Uterus (tissue), 4 donors: ENCODE results near the gene PDXP. TPM values are rescaled to one million over a fixed set of nuclear protein-coding genes. Genes with fewer than 3 reads are reported as not detected.
"Not testable (repeated sequence)": the region's sequence is repeated elsewhere in the genome, so short reads cannot be mapped to it uniquely, and the experiment has no call there.

Source experiments
- DNase-seq, 2 donors: peaks; one replicate each; pipeline ENCODE4 v3.0.0-alpha.2; 2019 to 2020
- H3K27ac ChIP-seq, 2 donors: fragments of 200-600 bp; sonication (generic); 1 replicate in 1 of 2; 2 replicates in 1 of 2; pipeline ENCODE4 v1.5.1; 2016 to 2018
- H3K27me3 ChIP-seq, 2 donors: fragments of 200-600 bp; sonication (generic); one replicate each; pipeline ENCODE4 v1.5.1; 2018 to 2019; ENCODE audit warnings: control low read depth in 1 of 2
- H3K36me3 ChIP-seq, 2 donors: fragments of 200-600 bp; sonication (generic); one replicate each; pipeline ENCODE4 v1.5.1; 2019; ENCODE audit warnings: control low read depth in 1 of 2
- H3K4me1 ChIP-seq, 2 donors: fragments of 200-600 bp; sonication (generic); one replicate each; pipeline ENCODE4 v1.5.1; 2018 to 2019; ENCODE audit warnings: control low read depth in 1 of 2
- H3K4me3 ChIP-seq, 2 donors: fragments of 200-600 bp; sonication (generic); 1 replicate in 1 of 2; 2 replicates in 1 of 2; pipeline ENCODE4 v1.5.1; 2018 to 2019; ENCODE audit warnings: mild to moderate bottlenecking in 1 of 2
- H3K9me3 ChIP-seq, 2 donors: fragments of 200-600 bp; sonication (generic); one replicate each; pipeline ENCODE4 v1.5.1; 2019; ENCODE audit warnings: control low read depth in 1 of 2
- POLR2A ChIP-seq, 2 donors: fragments of 450-650 bp; IDR thresholded peaks; one replicate each; pipeline ENCODE4 v1.6.1; 2016; ENCODE audit warnings: antibody characterized with exemption in 2 of 2, mild to moderate bottlenecking in 1 of 2, moderate library complexity in 1 of 2
- intact Hi-C: fragments of 100-400 bp; cut with DNase I; formaldehyde crosslinking; loops from one replicate; pipeline ENCODE4 v1.15.1; 2023; ENCODE audit warnings: low total_unique reads
- total RNA-seq, 4 donors: library from RNA; depleted of rRNA in 3 of 4; stranded (reverse); fragments of >200 nt in 3 of 4; gene quantifications; one replicate each; pipeline versions ENCODE4 v1.1.0 to v1.2.4, GENCODE V29; 2014 to 2023
- TF ChIP-seq, protein P1 (sequence below), 4 experiments: fragments of 200-600 bp in 2 of 4; fragments of 450-650 bp in 2 of 4; sonication (generic) in 2 of 4; IDR thresholded peaks; one replicate each; pipeline ENCODE4 v1.5.1; 2016 to 2019; ENCODE audit warnings: antibody characterized with exemption in 4 of 4, mild to moderate bottlenecking in 2 of 4, moderate library complexity in 1 of 4
- donor health status: DM: yes; HTN: yes; CAD: no.

PDXP gene, protein sequence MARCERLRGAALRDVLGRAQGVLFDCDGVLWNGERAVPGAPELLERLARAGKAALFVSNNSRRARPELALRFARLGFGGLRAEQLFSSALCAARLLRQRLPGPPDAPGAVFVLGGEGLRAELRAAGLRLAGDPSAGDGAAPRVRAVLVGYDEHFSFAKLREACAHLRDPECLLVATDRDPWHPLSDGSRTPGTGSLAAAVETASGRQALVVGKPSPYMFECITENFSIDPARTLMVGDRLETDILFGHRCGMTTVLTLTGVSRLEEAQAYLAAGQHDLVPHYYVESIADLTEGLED
- 10 to 100 TPM in 1 of 4 donors, 1 to 10 TPM in 2, under 1 TPM in 1; 0.88 to 10.7 (median 3.7) TPM for total RNA-seq

DNA sequence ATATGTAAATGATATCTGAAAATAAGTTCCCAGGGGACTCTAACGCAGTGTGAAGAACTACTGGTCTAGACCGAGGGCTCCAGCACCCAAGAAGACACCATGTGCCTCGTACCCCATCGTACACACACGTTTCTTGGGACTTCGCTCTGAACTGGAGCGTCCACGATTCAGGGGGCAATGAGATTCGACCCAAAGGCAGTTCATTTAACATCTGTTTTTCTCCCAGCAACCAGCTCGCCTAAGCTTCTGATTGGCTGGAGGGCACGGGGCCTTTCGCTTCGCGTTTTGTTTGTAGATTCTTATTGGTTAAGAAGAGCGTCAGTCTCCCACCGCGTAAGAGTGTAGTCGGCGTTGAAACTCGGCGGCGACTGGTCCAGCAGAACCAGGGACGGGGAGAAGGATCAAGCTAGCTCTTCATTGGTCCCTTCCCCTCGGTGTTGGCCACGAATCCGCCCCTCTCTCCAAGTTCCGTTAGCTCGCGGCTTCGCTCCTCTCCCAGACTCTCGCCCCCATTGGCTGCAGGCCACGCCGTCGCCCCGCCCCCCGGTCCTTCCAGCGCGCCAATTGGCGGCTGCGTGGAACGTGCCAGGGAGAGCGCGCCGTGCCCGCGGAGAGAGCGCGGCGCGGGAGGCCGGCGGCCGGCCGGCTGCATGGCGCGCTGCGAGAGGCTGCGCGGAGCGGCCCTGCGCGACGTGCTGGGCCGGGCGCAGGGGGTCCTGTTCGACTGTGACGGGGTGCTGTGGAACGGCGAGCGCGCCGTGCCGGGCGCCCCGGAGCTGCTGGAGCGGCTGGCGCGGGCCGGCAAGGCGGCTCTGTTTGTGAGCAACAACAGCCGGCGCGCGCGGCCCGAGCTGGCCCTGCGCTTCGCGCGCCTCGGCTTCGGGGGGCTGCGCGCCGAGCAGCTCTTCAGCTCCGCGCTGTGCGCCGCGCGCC, at the start of gene PDXP:
Gene PDXP, plus strand, starts transcription at position 591 of the 933 bp plus-strand sequence. Its CDS starts 60 bp downstream, at position 651.
- peak; percentile 100 for DNase-seq
- H3K4me1 ChIP-seq, result peaks cover 0 to 11% of the 10 kb centered on the region in 2 donors
- no peaks in the 10 kb centered on the region for H3K9me3 ChIP-seq
- intact Hi-C loops, result no loop called here
- no peaks in the 10 kb centered on the region for H3K36me3 ChIP-seq
- peak within 1 kb of the TSS; percentile 51 to 68 for H3K4me3 ChIP-seq
- no peaks in the 10 kb centered on the region for H3K27me3 ChIP-seq
- TF ChIP-seq, protein P1, sequence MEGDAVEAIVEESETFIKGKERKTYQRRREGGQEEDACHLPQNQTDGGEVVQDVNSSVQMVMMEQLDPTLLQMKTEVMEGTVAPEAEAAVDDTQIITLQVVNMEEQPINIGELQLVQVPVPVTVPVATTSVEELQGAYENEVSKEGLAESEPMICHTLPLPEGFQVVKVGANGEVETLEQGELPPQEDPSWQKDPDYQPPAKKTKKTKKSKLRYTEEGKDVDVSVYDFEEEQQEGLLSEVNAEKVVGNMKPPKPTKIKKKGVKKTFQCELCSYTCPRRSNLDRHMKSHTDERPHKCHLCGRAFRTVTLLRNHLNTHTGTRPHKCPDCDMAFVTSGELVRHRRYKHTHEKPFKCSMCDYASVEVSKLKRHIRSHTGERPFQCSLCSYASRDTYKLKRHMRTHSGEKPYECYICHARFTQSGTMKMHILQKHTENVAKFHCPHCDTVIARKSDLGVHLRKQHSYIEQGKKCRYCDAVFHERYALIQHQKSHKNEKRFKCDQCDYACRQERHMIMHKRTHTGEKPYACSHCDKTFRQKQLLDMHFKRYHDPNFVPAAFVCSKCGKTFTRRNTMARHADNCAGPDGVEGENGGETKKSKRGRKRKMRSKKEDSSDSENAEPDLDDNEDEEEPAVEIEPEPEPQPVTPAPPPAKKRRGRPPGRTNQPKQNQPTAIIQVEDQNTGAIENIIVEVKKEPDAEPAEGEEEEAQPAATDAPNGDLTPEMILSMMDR (IDR thresholded peaks at IDR 0.05), result peak in 2 of 4 experiments; percentile 13 to 22
- TF ChIP-seq POLR2A (IDR thresholded peaks at IDR 0.05), result peak; percentile 85 to 92
- peak within 1 kb of the TSS; percentile 81 for H3K27ac ChIP-seq

DNA sequence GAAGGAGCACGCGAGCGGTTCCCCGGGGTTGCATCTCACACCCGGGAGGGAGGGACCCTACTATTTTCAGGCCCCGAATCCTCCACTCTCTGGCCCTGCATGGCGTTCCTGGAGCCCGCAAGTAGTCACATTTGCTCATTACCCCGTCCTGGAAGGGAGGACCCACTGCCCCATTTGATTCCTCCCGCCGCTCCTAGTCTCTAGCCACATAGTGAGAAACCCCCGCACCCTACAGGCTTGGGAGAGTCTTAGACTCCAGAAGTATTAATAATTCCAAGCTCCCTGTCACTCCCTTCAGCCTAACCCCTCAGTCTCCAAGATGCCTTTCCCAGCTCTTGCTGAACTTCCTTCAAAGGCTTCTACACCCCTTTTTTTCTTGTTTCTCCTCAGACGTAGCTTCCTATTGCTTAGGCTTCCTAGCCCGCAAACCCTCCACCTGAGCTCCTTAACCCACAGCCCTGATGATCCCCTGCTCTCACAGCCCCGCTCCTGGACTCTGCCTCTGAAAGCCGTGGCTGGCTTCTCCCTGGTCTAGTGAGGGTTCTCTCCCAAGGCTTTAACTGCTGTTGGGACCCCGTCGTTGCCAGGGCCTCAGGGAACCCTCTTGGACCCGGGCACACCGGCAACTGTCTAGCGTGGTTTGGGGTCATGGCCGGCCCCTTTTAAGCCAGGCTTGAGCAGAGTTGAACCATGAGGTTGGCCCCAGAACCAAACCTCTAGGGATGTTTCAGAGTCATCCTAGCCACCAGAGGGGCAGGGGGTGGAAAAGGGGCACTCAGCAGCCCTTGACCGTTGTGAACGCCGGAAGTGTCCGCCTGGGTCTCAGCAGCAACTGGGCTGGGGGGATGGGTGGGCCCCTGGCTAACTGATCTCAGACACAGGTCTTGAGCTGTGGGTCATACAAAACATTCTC, 49.0 kb upstream of the PDXP start:
- Histone ChIP-seq H3K4me1 (peaks cover 7 to 14% of the 10 kb centered on the region in 2 donors), H3K9me3 (no peaks in the 10 kb centered on the region), H3K4me3 (peak overlapping the region; percentile 89 to 98), H3K36me3 (no peaks in the 10 kb centered on the region), H3K27ac (peak overlapping the region; percentile 96 to 97), H3K27me3 (no peaks in the 10 kb centered on the region)
- peak in 1 of 2 donors; percentile 31 for DNase-seq
- TF ChIP-seq, protein P1 (IDR thresholded peaks at IDR 0.05), result no peak
- intact Hi-C loops, result no loop called here

DNA sequence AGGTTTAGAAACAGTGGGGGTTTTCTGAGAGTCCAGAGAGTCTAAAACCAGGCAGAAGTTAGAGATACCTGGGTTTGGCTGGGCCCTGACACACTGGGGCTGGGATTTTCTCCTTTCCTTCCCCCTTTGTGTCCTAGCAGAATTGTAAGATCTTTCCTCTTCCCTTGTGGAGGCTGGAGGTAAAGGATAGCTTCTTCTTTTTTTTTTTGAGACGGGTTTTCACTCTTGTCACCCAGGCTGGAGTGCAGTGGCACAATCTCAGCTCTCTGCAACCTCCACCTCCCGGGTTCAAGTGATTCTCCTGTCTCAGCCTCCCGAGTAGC, 48.4 kb upstream of the PDXP start:
- Histone ChIP-seq H3K27ac (peak overlapping the region; percentile 96 to 97), H3K4me1 (peaks cover 7 to 14% of the 10 kb centered on the region in 2 donors), H3K4me3 (peak overlapping the region; percentile 89 to 98)
- DNase-seq, intact Hi-C loops, H3K27me3 ChIP-seq, H3K36me3 ChIP-seq, H3K9me3 ChIP-seq: not testable (repeated sequence)

DNA sequence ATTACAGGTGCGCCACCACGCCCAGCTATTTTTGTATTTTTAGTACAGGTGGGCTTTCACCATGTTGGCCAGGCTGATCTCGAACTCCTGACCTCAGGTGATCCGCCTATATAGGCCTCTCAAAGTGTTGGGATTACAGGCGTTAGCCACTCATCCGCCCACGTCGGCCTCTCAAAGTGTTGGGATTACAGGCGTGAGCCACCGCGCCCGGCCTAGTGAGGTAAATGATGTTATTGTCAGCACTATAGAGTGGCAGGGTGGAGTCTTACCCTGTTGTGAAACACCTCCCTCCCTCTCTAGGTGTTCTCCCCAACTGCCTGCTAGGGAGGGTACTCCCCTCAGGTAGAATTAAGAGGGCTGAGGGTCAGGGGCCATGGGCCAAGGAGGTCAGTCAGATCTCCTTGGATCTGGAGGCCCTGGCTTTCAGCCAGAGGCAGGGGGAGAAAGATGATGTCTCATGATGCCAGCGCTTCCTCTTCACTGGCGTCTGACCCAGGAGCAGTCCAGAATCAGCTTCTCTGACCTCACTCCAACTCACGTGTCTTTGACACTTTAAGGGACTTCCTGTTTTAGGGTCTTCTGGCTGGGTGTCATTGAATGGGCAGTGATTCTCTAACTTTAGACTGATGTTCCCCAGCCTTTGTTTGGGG, 47.9 kb upstream of the PDXP start:
- peak in 1 of 2 donors; percentile 33 for DNase-seq
- TF ChIP-seq, protein P1 (IDR thresholded peaks at IDR 0.05), result no peak
- TF ChIP-seq POLR2A (IDR thresholded peaks at IDR 0.05), result no peak
- intact Hi-C loops, result no loop called here
- Histone ChIP-seq H3K4me3 (no peak overlapping the region), H3K4me1 (peaks cover 7 to 14% of the 10 kb centered on the region in 2 donors), H3K36me3 (no peaks in the 10 kb centered on the region), H3K27ac (peak overlapping the region in 1 of 2 donors; percentile 97), H3K9me3 (no peaks in the 10 kb centered on the region), H3K27me3 (no peaks in the 10 kb centered on the region)

DNA sequence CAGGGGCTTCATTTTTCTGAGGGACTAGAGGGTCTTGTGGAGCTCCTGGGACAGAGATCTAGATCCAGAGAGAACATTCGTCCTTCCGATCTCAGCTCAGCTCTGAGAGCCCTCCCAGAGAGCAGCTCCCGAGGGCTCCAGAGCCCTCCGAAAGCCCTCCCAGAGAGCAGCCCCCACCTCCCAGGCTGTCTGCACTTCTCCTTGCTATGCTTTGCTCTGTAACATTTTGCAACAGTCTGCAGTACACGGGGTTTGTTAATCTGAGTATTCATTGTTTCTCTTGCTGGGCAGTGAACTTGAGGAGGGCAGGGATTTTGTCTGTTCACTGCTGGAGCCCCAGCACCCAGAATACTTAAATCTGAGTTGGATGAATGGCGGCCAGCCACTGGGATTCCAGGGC, 47.3 kb upstream of the PDXP start:
- H3K4me3 ChIP-seq, result no peak overlapping the region
- H3K4me1 ChIP-seq, result peaks cover 7 to 14% of the 10 kb centered on the region in 2 donors
- no peaks in the 10 kb centered on the region for H3K27me3 ChIP-seq
- H3K36me3 ChIP-seq, result no peaks in the 10 kb centered on the region
- no peaks in the 10 kb centered on the region for H3K9me3 ChIP-seq
- TF ChIP-seq, protein P1 (IDR thresholded peaks at IDR 0.05), result no peak
- TF ChIP-seq POLR2A (IDR thresholded peaks at IDR 0.05), result no peak
- DNase-seq, result no peak
- intact Hi-C loops, result no loop called here
- H3K27ac ChIP-seq, result no peak overlapping the region
